ENCODE measurements around the gene PTPRK.

PTPRK gene

GRCh38 chr6:128029826-128030225, 490.6 kb downstream of the PTPRK start:
- DNase-seq (ENCODE audit: extremely low read depth, low read depth): no peak
- no peak for TF ChIP-seq CTCF (IDR thresholded peaks at IDR 0.05; ENCODE audit: low read depth, low read length)

GRCh38 chr6:128028183-128028582, 492.2 kb downstream of the PTPRK start:
- TF ChIP-seq CTCF (IDR thresholded peaks at IDR 0.05; ENCODE audit: low read depth, low read length): no peak
- no peak for DNase-seq (ENCODE audit: extremely low read depth, low read depth)

- TF ChIP-seq CTCF (IDR thresholded peaks at IDR 0.05; ENCODE audit: low read depth, low read length): no peak
These were observed 494.9 kb downstream of the PTPRK start for GRCh38 chr6:128025478-128025877.

GRCh38 chr6:128024969-128025368, 495.4 kb downstream of the PTPRK start:
- no peak for DNase-seq (ENCODE audit: extremely low read depth, low read depth)
- TF ChIP-seq CTCF (IDR thresholded peaks at IDR 0.05; ENCODE audit: low read depth, low read length): no peak

More at GRCh38 chr6:128025478-128025877, 494.9 kb downstream of the PTPRK start:
- DNase-seq (ENCODE audit: extremely low read depth, low read depth): no peak

GRCh38 chr6:128024046-128024445, 496.4 kb downstream of the PTPRK start:
- no peak for TF ChIP-seq CTCF (IDR thresholded peaks at IDR 0.05; ENCODE audit: low read depth, low read length)
- no peak for DNase-seq (ENCODE audit: extremely low read depth, low read depth)

GRCh38 chr6:128018821-128019220, 501.6 kb downstream of the PTPRK start:
- DNase-seq (ENCODE audit: extremely low read depth, low read depth): no peak
- TF ChIP-seq CTCF (IDR thresholded peaks at IDR 0.05; ENCODE audit: low read depth, low read length): no peak

- TF ChIP-seq CTCF (IDR thresholded peaks at IDR 0.05; ENCODE audit: low read depth, low read length): no peak
- DNase-seq (ENCODE audit: extremely low read depth, low read depth): no peak
These were observed 503.1 kb downstream of the PTPRK start for GRCh38 chr6:128017288-128017687.

All from AG09319 (cell line).